ENCODE measurements around the gene CCDC201.

The CCDC201 gene

GRCh38 chr7:45878457-45879144, 5.7 kb upstream of the CCDC201 start:
- DNase-seq (ENCODE audit: low read depth, low spot score) = no peak
- no peak overlapping the region for H3K4me3 ChIP-seq (ENCODE audit: low read depth, low read length)
- in situ Hi-C loops (cut with HindIII; ENCODE audit: low sequenced_read_pairs) = no loop called here
- TF ChIP-seq CTCF (IDR thresholded peaks at IDR 0.05; ENCODE audit: low read depth, low read length) = no peak

GRCh38 chr7:45876519-45876918, 3.6 kb upstream of the CCDC201 start:
- in situ Hi-C loops (cut with HindIII; ENCODE audit: low sequenced_read_pairs) = no loop called here
- no peak overlapping the region for H3K4me3 ChIP-seq (ENCODE audit: low read depth, low read length)
- TF ChIP-seq CTCF (IDR thresholded peaks at IDR 0.05; ENCODE audit: low read depth, low read length) = no peak
- no peak for DNase-seq (ENCODE audit: low read depth, low spot score)

GRCh38 chr7:45874408-45875131, 1.7 kb upstream of the CCDC201 start:
- DNase-seq (ENCODE audit: low read depth, low spot score) = peak; percentile 75
- TF ChIP-seq CTCF (IDR thresholded peaks at IDR 0.05; ENCODE audit: low read depth, low read length) = no peak
- in situ Hi-C loops (cut with HindIII; ENCODE audit: low sequenced_read_pairs) = no loop called here
- H3K4me3 ChIP-seq (ENCODE audit: low read depth, low read length) = no peak overlapping the region

- no peak for DNase-seq (ENCODE audit: low read depth, low spot score)
- H3K4me3 ChIP-seq (ENCODE audit: low read depth, low read length) = no peak overlapping the region
- in situ Hi-C loops (cut with HindIII; ENCODE audit: low sequenced_read_pairs) = no loop called here
- TF ChIP-seq CTCF (IDR thresholded peaks at IDR 0.05; ENCODE audit: low read depth, low read length) = no peak
Observed at GRCh38 chr7:45873355-45873754, 473 bp upstream of the CCDC201 start.

GRCh38 chr7:45872116-45873034, 507 bp downstream of the CCDC201 start:
- peak; percentile 64 for TF ChIP-seq CTCF (IDR thresholded peaks at IDR 0.05; ENCODE audit: low read depth, low read length)
- no peak overlapping the region for H3K4me3 ChIP-seq (ENCODE audit: low read depth, low read length)
- in situ Hi-C loops (cut with HindIII; ENCODE audit: low sequenced_read_pairs) = no loop called here
- DNase-seq (ENCODE audit: low read depth, low spot score) = no peak

GRCh38 chr7:45869426-45869825, 3.5 kb downstream of the CCDC201 start:
- TF ChIP-seq CTCF (IDR thresholded peaks at IDR 0.05; ENCODE audit: low read depth, low read length) = no peak
- in situ Hi-C loops (cut with HindIII; ENCODE audit: low sequenced_read_pairs) = no loop called here
- DNase-seq (ENCODE audit: low read depth, low spot score) = peak; percentile 22
- H3K4me3 ChIP-seq (ENCODE audit: low read depth, low read length) = no peak overlapping the region
